HG03442 (cell line): ENCODE data around the gene TMEM143.
"Not testable (repeated sequence)": the region's sequence is repeated elsewhere in the genome, so short reads cannot be mapped to it uniquely, and the experiment has no call there.

Experiments used
- ATAC-seq: cut with Tn5 transposase; IDR thresholded peaks from one replicate; pipeline ENCODE4 v1.9.1; 2021; ENCODE audit warnings: mild to moderate bottlenecking, moderate library complexity; ENCODE audit not compliant: unreplicated experiment

The TMEM143 gene

GRCh38 chr19:48391100-48392005 is 27.6 kb upstream of the TMEM143 start, which contains the start of gene KDELR1:
TSS of gene KDELR1 (minus strand) at chr19:48391551. CDS start at chr19:48391358, 193 bp downstream.
- peak; percentile 60 for ATAC-seq

GRCh38 chr19:48390188-48391099 is 26.7 kb upstream of the TMEM143 start:
- ATAC-seq: peak; percentile 34

DNA sequence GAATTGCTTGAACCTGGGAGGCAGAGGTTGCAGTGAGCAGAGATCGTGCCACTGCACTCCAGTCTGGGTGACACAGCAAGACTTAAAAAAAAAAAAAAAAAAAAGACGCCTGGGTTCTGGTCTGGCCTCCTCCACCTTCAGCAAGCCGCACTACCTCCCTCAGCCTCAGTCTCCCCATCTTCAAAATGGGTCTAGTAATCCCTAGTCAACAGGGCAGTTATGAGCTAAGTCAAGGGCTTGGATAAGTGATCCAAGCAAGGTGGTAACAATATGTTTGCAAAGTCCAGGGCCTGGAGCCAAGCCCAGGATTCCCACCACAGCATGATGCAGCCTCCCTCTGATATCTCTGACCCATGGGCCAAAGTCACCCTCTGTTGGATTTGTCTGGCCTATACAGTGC is 23.2 kb upstream of the TMEM143 start:
- no peak for ATAC-seq

DNA sequence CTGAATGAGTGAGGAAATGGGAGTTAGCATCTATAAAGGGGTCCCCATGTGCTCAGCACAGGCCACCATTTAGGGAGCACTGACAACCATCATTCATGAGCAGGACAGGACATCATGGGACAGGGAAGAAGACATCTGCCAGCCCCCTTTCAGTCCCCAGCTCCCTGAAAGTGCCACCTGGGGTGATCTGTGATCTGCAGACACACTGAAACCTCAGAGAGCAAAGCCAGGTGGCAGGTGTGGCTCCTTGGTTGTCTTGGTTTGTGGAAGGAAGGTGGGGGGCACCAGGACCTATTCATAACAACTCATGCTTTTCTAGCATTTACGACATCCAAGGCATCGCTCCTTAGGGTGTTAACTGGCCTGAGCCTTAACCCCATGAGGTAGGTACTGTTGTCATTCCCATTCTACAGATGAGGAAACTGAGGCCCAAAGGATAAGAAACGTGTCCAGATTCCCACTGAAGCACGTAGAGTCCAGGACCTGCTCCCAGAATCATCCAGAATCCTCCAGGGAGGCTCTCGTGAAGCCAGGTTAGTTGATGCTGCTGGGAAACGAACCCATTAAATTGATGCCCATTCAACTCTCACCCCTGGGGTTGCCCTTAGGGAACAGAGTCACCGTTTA is 21.8 kb upstream of the TMEM143 start:
- ATAC-seq: no peak

GRCh38 chr19:48382286-48382685 is 18.5 kb upstream of the TMEM143 start:
- ATAC-seq: no peak

DNA sequence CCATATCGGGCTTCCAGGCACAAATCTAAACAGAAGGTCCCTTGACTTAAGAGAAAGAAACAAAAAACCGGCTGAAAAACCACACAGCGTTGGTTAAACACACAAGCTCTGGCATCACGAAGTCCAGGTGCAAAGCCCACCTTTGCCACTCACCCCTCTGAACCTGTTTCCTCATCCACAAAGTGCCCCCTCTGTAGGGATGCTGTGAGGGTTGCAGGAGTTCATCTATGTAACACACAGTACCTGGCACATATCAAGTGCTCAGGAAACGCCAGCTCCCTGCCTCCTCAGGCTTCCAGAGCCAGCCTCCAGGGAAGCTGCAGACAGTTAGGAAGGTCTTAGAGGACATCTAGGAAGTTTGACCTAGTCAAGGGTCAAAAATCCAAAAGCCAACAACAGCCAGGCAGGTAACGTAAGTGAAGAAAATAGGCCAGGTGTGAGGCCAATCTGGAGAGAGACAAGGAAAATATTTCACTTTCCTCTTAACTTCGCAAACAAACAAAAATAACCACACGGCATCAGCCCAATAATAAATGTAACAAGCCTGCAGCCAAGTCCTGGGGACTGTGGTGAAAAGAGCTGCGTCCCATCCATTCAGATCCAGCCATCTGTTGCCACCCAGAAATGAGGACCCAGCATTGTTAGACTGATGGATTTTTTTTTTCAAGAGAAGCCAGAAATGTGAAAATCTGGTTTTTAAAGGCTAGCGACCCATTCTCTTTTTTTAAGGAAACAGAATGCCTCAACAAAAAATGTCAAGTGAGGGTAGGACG is 17.6 kb upstream of the TMEM143 start:
- no peak for ATAC-seq

DNA sequence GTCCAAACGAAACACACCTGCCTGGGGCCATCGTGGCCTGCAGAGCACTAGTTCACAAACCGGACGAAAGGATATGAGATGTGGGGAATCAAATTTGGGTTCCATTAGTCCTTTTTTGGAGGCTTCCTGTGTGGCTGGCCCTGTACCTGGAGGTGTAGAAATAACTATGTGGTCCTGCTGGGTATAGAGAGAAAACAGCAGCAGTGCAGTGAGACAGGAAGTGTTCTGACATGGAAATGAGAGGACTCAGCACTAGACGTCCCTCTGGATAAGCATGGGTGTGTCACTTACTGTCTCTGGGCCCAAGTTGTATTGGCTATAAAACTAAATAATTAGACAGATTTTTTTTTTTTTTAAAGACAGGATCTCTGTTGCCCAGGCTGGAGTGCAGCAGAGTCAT is 15.3 kb upstream of the TMEM143 start:
- no peak for ATAC-seq

GRCh38 chr19:48378194-48378570 is 14.4 kb upstream of the TMEM143 start:
- ATAC-seq: no peak

DNA sequence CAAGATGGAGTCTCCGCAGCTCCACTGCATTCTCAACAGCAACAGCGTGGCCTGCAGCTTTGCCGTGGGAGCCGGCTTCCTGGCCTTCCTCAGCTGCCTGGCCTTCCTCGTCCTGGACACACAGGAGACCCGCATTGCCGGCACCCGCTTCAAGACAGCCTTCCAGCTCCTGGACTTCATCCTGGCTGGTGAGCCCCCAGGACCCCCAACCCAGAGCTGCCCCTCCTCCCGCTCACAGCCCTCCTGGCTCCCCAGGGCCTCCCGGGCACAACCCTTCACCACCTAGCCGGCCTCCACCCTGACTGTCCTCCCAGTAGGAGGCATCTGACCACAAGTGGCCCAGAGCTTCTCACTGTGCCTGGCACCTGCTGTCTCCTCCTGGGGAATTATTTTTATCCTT is 9.8 kb upstream of the TMEM143 start:
- ATAC-seq: no peak

DNA sequence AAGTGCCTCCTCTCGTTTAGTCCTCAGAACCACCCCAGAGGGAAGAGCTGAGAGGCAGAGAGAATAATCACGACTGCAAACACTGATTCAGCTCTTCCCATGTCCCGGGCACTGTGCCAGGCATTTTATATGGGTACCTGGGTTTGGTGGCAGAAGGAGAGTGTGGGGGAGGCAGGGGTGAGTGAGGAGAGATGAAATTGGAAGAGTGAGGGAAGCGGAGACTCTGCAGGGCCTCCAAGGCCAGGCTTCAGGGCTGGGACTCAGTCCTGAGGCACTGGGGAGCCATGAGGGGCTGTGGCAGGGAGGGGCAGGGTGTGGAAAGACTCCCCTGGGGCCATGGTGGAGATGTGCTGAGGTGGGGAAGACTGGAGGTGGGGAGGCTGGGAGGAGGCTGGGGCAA is 9.2 kb upstream of the TMEM143 start:
- no peak for ATAC-seq

GRCh38 chr19:48371771-48372170 is 8.0 kb upstream of the TMEM143 start:
- not testable (repeated sequence) for ATAC-seq

DNA sequence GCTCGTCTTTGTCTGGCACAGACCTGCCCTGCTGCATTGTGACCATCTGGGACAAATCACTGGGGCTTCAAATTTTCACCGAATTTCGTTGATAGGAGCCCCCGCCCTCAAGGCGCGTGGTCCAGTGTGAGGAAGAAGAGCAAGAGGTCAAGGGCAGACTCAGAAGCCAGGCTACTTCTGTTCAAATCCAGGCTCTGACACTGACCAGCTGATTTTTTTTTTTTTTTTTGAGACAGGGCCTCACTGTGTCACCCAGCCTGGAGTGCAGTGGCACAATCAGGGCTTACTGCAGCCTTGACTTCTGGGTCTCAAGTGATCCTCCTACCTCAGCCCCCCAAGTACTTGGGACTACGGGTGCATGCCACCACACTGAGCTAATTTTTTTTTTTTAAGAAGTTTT is 7.6 kb upstream of the TMEM143 start:
- no peak for ATAC-seq

DNA sequence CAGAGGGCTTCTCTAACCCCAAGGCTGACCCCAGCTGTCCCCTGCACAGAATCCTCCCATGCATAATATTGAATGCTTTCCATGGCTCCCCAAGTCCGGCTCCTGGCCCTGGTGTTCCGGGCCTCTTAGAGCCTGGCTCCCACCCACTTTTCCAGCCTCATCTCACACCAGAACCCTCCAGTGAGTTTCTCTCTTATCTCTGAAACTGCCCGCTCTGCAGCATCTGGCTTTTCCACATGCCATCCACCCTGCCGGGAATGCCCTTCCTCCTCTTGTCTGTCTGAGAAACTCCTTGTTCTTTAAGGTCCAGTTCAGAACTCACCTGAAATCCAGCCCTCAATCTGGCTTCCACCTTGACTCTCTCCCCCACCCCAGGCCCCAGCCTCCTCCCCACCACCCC is 7.2 kb upstream of the TMEM143 start:
- ATAC-seq: no peak

DNA sequence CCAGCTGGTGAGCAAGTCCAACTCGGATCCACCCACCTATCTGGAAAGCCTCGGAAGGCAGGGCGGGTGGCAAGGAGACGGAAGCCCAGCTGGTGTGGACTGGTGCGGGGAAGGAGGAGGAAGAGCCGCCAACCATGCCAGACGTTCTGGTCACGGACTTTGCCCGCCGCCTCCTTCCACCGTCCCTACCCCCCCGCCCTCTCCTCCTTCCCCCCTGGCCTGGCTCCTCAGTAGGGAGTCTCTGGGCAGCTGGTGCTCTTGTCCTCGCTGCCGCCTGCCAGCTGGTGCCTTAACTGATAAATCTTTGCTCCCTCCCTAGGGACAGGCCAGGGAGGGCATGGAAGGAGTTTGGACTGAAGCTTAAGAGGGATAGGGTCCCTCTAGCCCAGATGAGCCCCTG is 5.2 kb upstream of the TMEM143 start:
- ATAC-seq: no peak

GRCh38 chr19:48367855-48368254 is 4.1 kb upstream of the TMEM143 start:
- no peak for ATAC-seq

DNA sequence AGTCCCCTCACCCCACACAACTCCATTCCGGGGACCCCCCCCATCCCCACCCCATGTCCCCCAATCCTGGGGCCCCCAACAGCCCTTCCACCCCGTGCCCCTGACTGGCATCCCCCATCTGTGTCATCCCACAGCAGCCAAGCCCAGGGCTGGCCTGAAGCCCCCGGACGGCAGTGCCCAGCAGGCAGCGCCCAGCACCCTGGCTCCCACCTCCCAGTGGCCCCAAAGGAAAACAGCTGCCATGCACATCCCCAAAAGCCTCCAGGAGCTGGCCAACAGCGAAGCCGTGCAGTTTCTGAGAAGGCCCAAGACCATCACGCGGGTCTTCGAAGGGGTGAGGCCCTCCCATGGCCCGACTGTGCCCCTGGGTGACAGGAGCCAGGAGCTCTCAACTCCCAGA is 1.9 kb upstream of the TMEM143 start:
- ATAC-seq: no peak

DNA sequence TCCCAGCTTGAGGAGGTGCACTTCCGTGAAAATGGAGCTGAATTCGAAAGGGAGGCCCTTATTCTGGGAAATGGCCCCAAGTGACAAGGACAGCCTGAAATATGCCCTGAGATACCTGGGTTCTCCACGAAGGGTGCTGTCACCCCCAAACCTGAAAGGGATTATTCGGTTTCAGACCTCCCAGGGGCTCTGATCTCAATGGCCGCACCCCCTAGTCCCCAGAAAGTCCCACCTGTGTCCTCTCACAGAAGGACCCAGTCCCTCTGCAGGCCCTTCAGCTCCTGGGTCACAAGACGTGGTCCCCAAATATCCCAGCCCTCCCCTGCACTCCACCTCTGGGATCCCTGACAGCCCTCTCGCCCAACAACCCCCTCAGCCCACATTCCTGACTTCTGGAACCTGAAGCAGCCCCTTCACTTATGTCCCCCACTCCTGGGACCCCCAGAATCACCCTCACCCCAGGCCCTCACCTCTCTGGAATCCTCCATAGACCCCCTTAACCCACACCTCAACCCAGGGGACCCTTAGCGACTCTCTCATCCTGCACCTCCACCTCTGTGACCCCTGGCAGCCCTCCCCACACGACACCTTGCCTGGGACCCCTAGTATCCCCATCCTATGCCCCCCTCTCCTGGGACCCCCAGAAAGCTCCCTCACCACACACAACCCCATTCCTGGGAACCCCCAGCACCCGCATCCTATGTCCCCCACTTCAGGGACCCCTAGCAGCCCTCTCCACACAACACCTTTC is 1.0 kb upstream of the TMEM143 start:
- ATAC-seq: no peak

DNA sequence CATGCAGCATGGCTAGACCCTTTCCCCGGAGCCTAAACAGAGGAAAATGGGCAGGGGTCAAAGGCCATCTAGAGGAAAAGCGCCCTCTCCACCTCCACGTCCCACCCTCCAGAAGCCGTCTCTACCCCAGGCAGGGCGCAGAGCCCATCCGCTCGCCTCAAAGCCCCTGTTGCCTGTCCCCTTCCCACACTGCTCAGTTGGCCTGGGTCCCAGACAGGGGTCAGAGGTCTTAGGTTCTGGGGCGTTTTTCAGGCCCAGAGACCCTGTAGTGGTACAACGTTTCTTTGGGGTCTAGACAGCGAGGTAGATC is 285 bp downstream of the TMEM143 start:
- no peak for ATAC-seq

DNA sequence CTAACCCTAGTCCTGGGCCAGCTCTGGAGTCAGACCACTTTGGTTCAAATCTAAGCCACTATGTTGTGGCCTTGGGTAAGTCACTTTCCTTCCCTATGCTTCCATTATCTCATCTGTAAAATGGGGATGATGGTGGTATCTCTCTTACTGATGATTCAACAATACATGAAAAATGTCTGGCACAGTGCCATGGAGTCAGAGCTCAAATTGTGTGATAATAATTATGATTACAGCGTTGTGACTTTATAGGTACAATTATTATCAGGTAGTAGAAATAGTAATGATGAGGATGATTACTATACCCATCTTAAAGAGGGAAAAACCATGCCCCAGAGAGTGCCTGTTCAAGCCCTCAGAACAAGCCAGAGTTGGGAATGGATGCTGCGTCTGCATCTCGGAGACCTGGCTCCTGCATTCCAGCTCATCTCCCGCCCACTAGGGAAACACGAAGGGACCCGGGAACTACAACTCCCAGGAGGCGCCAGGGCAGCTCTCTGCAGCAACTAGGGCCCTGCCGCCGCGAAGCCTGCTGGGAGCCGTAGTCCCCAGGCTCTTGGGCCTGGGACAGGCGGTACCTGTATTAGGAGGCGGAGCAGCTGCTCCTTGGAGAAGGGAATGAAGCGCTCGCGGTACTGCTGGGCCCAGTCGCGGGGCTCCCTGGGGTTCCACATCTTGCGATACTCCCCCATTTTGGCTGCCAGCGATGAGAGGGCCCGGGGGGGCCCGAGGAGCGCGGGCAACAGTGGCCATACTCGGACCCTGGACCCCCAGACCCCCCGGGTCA is 832 bp downstream of the TMEM143 start:
- peak; percentile 39 for ATAC-seq
